GM19238 (cell line): Measurements from ENCODE around the gene NUP210.

Experiments
- DNase-seq: peaks from one replicate; pipeline ENCODE4 v3.0.0; 2011; ENCODE audit warnings: low spot score; ENCODE audit not compliant: insufficient read length

NUP210 gene

DNA sequence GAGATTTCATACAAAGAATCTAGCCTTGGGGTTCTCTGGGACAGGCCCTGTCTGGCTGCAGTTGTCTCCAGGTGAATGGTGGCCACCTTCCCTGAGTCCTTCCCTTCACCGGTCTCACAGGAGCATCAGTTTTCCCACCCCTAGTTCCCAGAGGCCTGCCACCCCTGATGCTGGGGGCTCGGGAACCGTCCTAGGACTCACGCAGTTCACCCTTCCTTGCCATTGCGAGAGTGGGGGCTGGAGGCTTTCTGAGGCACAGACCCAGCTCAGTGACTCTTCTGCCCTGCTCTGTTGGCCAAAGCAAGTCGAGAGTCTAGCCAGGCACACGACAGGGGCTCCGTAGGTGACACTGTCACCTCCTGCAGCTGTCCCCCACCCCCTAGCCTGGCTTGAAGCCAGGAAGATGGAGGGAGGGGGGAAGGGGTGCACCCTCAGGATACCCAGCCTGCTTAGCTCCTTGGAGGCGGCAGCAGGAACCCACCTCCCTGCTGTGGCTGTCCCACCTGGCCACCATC, 130.3 kb downstream of the NUP210 start:
- no peak for DNase-seq

DNA sequence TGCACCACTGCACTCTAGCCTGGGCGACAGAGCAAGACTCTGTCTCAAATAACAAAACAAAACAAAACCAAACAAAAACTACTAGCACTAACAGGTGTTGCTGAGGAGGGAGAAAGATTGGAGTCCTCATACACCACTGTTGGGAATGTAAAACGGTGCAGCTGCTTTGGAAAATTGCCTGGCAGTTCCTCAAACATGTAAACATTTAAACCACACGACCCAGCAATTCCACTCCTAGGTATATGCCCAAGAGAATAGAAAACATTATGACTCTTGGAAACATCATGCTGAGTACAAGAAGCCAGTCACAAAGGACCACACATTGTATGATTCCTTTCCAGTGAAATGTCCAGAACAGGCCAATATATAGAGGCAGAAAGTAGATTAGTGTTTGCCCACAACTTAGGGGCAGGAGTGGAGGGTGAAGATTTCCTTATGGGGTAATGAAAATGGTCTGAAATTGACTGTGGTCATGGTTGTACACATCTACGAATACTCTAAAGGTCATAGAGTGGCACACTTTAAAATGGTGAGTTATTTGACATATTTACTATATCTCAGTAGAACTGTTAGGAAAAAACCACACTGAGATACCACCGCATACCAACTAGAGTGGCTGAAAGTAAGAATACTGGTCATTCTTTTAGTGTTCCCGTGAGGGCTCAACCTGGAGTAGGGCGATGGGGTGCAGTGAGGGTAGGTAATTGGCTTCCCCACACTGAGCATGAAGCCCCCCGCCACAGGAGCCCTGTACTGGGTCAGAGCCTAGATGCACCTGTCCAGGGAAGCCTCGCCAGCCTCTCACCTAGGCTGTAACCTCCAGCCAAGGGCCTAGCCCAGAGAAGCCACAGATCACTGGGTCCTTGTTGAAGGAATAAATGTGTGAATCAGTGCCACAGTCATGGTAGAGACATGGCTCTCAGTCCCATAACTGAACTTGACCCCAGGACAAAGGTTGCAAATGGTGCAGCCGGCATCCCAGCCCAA, 131.1 kb downstream of the NUP210 start:
- DNase-seq, result no peak

DNA sequence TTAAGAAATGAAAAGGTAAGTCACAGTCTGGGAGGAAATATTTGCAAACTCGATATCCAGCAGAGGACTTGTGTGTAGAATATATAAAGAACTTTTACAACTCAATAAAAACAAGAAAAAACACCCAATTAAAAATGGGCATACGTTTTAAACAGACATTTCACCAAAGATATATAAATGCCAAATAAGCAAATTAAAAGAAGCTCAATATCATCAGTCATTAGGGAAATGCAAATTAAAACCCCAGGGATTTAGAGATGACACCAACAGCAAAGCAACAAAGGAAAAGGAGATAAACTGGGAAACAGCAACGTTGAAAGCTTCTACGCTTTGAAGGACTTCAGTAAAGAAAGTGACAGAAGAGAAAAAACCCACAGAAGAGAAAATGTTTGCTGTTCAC, 132.3 kb downstream of the NUP210 start:
- DNase-seq, result no peak

DNA sequence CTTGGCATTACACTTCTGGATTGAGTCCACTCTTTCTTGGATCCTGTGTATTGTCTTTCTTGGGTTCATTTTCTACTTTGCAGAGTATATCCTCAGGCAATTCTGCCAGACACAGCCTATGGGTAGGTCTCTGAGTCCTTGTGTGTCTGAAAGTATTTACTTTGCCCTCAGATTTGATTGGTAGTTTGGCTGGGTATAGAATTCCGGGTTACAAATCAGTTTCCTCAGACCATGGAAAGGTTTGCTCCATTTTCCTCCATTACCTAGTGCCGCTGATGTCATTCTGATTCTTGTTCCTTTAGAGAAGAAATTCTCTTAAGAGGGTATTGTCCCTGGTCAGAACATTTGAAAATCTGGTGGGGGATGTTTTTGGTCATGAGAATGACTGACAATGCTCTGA, 133.2 kb downstream of the NUP210 start:
- no peak for DNase-seq

DNA sequence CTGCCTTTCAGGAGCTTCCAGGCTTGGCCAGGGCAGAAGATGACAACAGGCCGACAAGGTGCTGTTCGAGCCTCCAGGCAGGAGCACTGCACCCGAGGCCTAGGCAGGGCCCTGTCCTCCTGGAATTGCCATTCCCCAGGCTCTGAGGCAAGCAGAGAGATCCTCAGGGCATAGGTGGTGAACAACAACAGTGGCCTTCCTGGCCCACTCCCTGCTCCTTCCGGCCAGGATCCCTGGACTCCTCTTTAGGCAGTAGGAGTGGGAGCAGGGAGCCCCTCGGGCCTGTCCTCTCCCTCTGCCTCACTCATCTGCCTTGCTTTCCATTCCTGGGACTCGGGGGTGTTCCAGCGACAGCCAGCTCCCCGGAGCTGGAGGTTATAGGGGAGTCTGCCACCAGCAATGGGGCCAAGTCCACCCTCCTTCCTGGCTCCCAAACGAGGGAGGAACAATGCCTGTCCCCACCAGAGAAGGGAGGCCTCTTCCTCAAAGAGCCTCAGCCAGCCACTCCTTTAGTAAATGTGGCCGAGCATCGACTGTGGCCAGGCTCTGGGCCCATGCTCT, 135.0 kb downstream of the NUP210 start:
- DNase-seq, result no peak

DNA sequence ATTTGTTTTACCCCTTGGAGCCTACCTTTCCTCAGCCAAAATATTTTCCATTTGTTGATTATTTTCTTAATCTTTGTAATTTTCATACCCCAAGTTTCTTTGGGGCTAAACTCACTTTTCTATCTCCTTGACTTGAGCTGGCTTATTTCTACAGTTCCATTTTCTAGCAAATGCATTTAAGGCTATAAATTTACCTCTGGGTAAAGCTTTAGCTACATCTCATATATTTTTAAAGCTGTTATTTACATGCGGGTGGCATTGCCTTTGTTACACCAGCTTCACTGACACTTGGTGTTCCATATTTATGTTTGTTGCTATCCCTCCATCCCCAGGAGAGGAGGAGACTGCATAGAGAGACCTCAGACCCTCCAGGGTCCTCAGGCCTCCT, 136.3 kb downstream of the NUP210 start:
- DNase-seq, result no peak

DNA sequence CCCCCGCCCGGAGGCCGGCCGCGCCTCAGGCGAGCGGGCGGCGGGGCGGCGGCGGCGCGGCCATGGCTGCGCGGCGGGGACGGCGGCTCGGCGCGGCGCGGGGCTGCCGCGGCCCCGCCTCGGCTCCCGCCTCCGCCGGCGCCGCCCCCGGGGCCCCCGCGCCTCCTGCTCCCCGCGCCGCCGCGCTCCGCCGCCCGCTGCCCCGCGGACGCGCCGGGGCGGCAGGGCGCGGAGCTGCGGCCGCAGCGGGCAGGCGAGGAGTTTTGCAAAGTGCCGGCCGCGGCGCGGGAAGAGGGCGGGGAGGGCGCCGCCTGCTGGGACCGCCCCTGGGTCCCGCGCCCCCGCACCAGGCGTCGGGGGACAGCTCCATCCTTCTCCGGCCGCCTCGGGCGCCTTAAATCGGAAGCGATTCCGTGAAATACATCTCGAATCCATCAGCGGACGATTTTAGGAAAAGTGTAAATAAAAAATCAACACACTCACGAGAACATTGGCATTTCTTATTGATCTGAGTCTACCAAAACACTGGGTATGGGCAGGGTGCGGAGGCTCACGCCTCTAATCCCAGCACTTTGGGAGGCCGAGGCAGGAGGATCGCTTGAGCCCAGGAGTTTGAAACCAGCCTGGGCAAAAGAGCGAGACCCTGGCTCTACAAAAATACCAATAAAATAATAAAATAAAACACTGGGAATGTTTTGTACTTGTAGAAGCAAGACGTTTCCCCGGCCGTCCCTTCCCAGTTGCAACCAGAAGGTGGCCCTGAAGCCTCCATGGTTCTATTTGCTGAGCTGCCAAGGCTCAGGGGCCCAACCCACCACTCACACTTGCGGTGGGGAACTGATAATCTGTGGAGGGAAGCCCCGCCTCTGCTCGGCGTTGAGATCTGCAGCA, 136.9 kb downstream of the NUP210 start:
- no peak for DNase-seq

DNA sequence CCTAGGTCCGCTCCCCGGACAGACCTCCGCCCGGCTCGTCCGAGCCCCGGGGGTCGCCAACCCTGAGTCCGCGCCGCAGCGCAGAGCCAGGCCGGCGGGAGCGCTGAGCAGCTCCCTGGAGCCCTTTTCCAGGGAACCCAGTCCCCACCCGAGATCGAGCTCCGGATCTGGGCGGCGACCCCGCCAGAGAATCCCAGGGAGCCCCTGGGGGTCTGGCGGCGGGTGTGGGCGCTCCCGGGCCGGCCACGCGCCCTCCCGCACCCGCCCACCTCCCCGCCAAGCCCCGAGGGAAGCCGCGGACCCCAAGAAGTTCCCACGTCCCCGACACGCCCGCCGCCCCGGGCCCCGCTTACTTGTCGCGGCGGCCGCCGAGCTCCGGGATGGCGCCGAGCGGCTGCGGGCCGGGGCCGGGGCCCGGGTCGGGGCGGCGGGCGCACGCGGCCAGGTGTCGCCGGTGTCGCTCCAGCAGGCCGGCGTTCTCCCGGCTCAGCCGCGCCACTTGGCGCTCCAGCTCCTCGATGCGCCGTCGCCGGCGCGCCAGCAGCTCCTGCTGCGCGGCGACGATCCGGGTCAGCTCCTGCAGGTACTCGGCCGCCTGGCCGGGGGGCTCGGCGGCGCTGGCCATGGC, 137.7 kb downstream of the NUP210 start:
- no peak for DNase-seq

DNA sequence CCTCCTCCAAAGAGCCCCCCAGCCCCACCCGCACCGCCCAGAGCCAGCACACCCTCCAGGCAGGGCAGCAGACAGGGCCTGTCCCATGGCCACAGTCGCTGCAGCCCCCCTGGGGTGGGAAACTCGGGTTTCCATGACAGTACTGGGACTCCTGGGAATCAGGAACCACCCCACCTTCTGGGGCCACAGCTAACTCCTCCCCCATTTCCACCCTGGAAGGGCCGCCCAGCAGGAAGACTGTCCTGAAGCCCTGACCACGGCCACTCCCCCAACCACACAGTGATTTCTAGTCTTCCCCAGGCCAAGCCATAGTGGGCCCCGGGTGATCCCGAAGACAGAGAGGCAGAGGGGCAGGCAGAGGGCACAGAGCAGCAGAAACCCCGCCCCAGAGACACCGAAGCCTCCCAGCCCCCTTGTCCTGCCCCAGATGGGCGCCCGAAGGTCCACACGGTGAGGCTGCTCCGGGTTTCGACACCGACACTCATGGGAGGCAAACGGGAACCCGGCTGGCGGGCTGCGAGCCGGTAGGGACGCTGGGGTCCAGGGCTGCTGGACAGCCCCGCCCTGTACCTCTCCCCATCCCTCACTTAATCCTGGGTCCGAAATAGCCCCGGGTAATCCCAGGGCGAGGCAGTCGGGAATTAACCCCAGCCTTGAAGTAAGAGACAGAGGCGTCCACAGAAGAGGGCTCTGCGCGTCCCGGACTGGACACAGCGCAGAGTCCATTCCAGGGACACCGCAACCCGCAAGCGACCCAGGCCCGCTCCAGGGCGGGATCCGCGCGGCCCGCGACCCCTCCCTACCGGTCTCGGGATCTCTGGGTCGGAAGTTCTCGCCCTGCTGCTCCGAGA, 138.4 kb downstream of the NUP210 start:
- no peak for DNase-seq

DNA sequence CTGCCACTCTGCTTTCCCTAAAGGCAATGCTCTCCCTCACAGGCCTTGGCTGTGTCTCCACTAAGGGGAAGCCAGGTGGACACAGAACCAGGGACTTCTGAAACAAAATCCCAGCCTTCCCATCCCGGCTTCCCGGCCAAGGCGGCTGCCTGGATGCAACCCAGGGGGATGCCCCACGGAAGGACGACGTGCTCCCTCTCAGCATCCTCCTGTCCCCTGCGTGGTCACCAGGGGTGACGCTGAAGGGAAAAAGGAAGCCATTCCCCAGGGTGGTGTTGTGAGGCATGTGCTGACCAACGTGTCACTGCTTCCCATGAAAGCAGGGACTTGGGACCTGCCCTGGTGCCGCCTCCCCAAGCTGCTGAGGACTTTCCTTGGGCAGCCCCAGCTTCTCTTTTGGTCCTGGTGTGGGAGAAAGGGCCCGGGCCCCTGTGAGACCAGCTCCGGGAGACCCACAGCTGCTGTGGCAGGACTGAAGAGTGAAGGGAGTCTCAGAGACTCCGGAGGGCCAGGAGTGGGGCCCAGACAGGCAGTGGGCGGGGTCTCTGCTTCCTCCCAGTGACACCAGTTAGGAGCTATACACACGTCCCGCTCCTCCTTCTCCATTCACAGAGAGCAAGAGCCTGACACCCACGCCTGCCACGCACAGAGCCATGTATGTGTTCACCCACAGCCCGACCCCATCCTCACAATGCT, 139.2 kb downstream of the NUP210 start:
- no peak for DNase-seq

DNA sequence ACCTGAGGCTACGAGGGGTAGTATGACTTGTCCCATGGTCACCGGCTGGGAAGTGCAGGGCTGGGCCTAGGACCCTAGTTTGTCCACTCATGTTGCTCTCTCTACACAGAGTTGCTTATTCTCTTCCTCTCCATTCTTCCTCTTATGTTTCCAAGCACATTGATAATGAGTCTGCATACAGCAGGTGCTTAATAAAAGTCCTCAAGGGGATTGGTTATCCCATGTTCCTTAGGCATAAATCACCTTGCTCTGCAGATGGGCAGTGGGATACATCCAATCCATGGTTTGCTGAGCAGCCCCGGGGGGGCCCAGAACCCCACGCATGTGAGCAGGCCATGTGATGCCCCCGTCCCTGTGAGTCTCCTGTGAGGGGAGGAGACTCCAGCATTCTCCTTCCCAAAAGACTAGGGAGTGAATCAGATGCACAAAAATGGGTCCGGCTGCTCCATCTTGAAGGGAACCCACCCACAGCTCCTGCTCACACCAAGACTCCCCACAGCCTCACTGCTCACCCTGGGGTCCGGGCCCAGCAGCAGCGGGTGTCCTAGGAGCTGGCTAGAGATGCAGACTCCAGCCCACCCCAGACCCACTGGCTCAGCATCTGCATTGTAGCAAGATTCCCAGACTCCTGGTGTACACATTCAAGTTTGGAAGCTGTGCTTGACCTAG, 139.9 kb downstream of the NUP210 start:
- no peak for DNase-seq

DNA sequence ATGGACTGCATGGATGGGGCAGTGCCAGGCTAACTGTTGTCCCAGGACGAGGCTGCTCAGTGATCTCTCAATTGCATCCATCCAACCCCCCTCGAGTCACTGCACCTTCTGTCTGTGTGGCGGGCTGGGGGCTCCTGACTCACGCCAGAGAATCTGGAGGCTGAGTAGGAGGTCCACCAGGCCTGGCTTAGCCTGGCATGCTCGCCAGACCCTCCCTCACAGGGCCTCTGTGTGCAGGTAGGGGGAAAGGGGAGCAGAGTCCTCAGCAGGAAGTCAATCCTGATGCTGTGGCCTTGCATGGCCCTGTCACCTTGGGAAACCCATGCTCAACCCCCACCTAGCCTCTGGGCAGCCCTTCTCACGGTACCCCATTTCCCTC, 140.6 kb downstream of the NUP210 start:
- DNase-seq, result no peak

DNA sequence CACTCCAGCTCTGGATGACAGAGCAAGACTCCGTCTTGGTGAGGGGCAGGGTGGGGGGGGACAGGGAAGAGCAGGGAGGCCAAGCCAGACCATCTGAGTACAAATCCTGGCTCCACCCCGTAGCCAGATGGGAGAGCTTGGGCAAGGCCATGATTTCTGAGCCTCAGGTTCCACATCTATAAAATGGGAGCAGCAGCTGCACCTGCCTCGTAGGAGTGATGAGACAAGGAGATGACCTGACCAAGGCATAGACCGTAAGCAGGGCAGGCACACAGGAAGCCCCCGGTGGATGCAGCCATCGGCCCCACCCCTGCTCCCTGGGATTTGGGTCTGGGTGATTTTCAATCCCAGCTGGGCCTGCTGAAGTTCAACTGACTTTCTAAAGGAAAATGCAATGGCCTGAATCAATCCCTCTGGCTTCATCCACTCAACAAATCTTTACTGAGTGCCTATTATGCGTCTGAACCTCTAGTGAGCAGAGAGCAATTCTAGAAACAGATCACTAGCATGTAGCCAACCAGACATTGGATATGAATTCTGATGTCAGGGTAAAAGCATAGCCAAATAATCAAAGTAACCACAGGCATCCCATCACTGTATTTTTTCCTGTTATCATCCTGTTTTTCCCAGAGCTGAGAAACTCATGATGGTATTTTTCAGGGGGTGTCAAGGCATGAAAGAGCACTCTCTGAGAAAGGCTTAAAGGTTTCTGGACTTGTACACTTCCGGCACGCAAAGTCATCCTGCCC, 141.2 kb downstream of the NUP210 start:
- DNase-seq, result no peak

DNA sequence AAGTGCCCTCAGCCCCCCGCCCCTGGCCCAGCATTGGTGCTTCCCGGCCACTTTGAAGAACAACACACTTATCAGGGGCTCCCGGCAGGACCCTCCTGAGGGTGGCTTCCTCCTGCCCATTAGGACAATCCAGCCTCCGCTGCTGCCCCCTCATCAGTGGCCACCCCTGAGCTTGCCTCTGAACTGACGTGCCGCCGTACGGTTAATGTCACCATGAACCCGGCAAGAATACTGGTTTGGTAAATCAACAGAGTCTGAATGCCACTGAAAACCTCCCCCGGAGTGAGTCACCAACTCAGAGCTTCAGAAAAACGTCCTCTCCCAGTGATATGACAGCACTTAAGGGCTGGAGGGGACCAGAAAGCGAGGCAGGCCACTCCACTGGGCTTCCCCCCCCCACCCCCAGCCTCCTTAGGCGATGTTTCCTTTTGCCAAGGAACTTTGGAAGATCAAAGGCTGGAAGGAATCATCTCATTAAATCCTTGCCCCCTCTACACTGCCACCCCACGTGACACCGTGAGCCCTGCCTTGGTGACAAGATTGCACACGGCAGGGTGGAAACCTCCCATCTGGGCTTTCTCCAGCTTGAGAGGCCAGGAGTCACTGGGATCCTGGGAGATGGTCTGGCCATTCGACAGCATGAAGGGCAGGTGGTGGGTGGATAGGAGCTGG, 142.1 kb downstream of the NUP210 start:
- no peak for DNase-seq

DNA sequence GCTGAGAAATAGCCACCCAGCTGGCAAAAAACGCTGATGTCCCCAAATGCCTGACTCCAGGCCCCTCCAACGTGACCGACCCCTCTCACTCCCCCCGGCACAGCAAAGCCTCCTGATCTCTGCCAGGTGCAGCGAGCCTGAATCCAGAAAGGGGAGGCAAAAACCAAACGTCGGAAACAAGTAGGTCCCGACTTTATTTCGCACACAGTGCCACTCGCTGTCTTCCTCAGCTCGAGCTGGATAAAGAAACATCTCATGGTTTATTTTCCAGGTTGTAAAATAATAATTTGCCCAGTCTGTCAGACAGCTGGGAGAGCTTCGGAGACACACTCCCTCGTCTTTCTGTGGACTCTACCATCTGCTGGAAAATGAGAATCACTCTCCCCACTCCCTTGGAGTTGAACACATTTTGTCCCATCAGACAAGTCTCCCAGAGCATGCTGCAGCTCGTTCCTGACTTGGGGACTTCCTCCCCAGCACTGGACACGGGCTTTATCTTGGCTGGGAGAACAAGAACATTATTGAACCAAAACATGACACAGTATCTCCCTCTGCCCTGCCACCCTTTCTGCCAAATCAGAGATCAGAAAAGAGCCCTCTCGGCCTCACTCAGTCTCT, 142.8 kb downstream of the NUP210 start:
- DNase-seq, result no peak

DNA sequence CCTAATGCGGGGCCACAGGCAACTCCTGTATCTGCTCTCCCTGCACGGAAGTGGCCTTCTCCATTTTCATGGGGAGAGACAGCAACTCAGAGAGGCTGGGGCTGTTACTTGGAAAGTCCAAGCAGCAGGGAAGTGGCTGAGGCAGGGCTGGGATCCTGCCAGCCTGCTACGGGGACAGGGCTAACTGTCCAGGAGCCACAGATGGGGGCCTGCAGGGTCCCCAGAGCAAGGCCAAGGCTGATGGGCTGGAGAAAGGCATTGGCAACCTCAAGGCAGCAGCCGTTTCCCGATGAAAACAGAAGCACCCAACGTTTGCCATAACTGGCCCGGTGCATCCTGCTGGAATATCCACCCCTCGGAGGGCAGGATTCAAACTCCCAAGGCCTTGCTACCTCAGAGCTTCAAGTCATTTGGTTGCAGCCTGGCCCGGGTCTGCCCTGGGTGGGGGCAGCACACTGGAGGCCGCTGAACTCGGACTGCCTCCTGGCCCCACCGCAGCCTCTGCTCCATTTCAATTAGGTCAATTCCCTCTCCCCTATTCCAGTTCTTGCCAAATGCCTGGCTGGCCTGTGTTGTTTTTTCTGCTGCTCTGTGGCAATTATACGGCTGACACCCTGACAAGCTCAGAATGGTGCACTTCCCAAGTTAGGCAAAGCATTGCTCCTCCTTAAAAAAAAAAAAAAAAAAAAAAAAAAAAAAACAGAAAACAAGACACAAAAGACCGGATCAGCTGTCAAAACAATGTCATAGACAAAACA, 143.5 kb downstream of the NUP210 start:
- DNase-seq, result no peak
